ENCODE data around the gene POMGNT1.

- TF ChIP-seq POLR2AphosphoS5 (IDR thresholded peaks at IDR 0.05; ENCODE audit: low read depth, low read length) = no peak
- TF ChIP-seq POLR2A (IDR thresholded peaks at IDR 0.05; ENCODE audit: low read depth, low read length) = no peak
- TF ChIP-seq TAF1 (IDR thresholded peaks at IDR 0.05; ENCODE audit: low read depth, low read length) = no peak
- TF ChIP-seq SPI1 (IDR thresholded peaks at IDR 0.05; ENCODE audit: low read depth, low read length) = no peak
- TF ChIP-seq PAX5 (IDR thresholded peaks at IDR 0.05; ENCODE audit: insufficient read depth, low read length, severe bottlenecking) = no peak
- no peak for TF ChIP-seq POU2F2 (IDR thresholded peaks at IDR 0.05; ENCODE audit: low read depth, low read length)
Observed at GRCh38 chr1:46148318-46148717, 49.9 kb downstream of the POMGNT1 start.
